HG03025 (cell line): ENCODE measurements around the gene NTNG2.
"Not testable (repeated sequence)": the region's sequence is repeated elsewhere in the genome, so short reads cannot be mapped to it uniquely, and the experiment has no call there.

ENCODE experiments used
- ATAC-seq: cut with Tn5 transposase; IDR thresholded peaks from one replicate; pipeline ENCODE4 v1.9.1; 2021; ENCODE audit warnings: mild to moderate bottlenecking, moderate library complexity; ENCODE audit not compliant: unreplicated experiment, low FRiP score

NTNG2 gene, protein sequence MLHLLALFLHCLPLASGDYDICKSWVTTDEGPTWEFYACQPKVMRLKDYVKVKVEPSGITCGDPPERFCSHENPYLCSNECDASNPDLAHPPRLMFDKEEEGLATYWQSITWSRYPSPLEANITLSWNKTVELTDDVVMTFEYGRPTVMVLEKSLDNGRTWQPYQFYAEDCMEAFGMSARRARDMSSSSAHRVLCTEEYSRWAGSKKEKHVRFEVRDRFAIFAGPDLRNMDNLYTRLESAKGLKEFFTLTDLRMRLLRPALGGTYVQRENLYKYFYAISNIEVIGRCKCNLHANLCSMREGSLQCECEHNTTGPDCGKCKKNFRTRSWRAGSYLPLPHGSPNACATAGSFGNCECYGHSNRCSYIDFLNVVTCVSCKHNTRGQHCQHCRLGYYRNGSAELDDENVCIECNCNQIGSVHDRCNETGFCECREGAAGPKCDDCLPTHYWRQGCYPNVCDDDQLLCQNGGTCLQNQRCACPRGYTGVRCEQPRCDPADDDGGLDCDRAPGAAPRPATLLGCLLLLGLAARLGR

DNA sequence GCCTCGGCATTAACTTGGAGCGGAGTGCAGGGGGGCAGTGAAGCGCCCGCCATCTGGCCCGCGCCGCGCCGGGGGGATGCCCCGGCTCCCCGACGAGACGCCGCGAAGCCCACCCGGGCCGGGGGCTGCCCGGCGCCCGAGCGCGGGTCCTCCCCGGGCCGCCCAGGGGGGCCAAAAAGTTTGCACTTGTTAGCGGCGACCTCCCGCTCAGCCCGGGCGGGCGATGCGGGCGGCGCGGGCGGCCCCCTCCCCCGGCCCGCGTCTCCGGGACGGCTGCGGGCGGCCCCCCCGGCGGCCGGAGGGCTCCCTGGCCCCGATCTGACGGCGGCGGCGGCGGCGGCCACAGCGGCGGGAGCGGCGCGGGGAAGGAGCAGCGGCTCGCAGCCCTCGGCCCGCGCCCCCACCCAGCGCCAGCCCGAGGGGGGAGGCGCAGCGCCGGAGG is at the start of gene NTNG2:
Gene NTNG2, plus strand, starts transcription at position 316 of the 442 bp plus-strand sequence. CDS start 4,774 bp downstream, outside the sequence.
- ATAC-seq, result no peak

DNA sequence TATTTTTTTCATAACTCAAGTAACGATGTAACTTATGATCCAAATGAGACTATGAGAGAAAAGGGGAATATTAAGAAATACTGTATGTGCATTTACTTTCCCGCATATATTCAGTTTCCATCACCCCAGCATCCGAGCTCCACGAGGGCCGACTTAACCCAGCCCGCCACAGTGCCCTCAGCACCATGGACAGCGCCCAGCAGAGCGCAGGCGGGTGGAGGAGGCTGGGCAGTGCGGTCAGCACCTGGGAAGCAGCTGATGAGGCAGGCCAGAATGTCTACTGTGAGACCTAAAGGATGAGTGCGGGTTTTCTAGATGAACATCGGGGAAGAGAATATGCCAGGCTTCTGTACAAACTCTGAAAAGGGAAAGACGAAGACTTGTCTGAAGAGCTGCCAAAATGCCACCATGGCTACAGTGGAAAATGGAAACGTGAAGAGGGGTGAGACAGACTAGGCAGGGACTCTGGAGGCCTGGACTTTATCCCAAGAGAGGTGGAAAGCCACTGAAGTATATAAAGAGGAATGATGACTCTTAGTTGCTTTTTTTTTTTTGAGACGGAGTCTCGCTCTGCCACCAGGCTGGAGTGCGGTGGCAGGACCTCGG is 47.7 kb upstream of the NTNG2 start:
- ATAC-seq, result no peak

GRCh38 chr9:132116583-132116982 is 45.3 kb upstream of the NTNG2 start:
- no peak for ATAC-seq

DNA sequence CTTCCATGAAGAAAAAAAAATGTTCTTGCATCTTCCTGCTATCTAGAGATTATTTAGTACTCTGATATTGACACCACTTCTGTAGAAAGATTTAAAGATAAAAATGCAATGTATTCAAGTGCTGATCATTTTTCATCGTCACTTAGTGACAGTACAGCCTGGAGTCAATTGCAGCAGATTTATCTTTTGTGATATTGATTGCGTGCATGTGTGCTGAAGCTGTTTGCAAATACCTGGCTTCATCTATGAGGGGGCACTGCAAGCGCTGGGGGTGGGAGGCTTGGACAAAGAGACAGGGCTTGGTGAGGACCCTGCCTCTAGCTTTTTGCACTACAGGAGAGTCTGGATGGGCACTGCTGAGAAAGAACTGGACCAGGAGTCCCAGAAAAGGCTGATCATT is 44.2 kb upstream of the NTNG2 start:
- no peak for ATAC-seq

DNA sequence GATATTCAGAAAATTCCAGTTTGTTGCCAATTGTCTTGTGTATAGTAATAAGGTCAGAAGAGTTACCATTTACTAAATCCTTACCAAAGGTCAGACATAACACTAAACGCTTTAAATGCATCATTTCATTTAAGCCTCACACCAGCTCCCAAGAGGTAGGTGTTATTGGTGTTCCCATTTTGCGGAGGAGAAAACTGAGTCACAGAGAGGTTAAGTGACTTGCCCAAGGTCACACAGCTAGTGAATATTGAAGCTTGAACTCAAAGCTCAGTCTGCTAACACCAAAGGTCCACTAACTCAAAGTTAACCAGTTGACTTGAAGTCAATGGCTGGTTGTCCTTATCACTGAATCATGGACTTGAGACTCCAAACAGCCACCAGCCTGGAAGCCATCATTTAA is 40.8 kb upstream of the NTNG2 start:
- no peak for ATAC-seq

GRCh38 chr9:132124800-132125199 is 37.1 kb upstream of the NTNG2 start:
- ATAC-seq, result no peak

- ATAC-seq, result no peak
These were observed 36.5 kb upstream of the NTNG2 start for GRCh38 chr9:132125361-132125760.

DNA sequence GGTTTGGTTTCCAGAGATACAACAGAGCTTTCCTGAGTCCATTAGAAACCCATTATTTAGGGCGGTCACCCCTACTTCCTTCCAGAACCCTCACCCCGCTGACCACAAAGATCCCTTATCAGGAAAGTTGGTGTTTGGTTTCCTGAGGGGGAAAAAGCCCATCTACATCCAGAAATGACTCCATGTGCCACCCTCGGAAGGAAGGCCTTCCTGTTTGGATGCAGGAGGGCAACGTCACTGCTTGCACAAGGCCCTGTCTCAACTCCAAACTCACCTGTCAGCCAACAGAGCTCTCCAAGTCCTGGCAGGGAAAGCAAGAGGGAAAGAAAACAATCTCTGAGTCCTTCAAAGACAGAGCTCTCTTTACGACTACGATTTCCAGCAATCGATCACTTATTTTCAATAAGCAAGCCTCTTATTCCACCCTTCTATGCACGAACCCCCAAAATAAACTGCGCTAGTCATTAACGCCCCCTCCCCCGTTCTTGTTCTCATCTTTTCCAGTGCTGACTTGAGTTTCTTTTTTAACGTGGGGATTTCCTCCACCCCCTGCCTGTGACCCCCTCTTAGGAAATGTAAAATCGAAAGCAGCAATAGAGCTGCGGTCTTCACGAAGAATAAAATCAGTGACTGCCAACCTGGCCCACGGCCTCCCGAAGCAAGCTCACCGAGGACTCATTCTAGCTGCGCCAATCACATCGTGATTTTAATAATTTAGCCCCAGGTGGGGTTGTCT is 35.7 kb upstream of the NTNG2 start:
- ATAC-seq, result no peak

DNA sequence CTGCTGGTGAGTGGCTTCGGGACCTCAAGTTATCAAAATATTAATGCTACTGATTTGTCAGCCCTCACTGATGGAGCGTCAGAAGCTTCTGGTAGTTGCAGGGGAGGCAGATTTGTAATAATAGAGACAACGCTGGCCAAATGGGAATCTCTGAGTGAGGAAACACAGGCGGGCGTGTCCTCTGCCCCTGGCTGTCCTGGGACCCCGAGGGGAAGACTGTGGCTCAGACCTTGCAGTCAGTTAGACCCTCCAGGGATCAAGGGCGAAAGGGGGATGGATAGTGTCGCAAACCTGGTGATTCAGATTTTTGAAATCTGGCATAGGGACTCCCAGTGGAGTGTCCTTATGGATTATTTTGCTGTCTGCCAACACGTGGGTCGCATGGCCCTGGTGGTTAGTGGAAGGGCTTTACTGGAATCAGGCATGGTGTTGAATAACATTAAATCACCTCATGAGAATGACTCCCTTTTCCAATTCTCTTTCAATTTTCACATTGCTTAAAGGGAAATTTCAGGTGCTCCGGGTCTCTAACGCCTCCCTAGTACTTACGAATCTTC is 35.1 kb upstream of the NTNG2 start:
- ATAC-seq, result no peak

DNA sequence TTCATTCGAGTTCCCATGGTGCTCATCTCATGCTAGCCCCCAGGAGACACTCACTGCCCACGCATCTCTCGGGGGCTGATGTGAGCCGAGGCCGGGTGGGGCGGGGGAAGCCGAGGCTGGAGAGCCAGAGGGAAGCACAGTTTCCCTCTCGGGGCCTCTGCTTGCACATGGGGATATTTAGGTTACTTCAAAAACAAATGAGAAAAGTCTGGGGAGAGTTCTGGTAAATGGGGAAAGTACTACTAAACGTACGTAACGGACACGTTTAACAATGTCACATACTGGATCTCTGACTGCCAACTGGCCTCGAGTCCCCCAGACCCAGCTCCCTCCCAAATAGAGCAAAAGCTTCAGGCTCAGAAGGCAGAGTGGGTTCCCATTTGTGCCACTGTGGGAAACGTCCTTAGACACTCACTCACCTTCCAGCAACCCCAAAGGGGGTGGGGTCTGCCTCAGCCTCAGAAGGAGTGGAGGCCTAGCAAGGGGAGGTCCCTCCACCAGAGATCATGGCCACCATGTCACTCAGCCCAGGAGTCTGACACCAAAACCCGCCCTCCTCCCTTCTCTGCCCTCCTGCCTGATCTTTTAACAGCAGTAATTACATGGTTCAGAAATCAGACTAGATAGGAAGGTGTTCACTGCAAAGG is 33.8 kb upstream of the NTNG2 start:
- ATAC-seq, result no peak

DNA sequence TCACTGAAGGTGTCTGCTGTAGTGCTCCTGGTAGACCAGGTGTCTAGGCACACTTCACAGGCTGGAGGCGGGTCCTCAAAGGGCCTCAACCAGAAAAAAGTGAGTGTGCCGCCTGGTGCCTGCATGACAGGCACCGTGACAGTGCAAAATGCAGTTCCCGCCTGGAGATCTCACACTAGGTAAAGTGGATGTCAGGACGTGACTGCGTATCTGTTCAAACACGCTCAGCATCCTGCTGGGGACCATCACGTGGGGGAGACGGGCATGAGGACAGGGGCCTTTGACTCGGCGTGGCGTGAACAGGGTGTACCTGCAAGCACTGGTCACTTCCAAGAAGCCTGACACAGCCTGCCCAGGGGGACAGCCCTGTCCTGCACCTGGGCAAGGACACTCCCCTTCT is 32.3 kb upstream of the NTNG2 start:
- no peak for ATAC-seq

DNA sequence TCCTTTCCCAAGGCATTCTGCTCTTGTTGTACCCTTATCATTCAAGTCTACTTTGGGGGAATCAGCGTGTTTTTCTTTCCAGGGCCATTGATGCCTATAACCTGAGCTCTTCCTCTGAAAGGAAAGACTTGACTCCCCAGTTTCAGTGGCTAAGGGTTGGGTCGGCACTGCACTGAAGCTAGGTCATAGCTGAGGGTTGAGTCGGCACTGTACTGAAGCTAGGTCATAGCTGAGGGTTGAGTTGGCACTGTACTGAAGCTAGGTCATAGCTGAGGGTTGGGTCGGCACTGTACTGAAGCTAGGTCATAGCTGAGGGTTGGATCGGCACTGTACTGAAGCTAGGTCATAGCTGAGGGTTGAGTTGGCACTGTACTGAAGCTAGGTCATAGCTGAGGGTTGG is 27.8 kb upstream of the NTNG2 start:
- ATAC-seq, result not testable (repeated sequence)

GRCh38 chr9:132135456-132135855 is 26.4 kb upstream of the NTNG2 start:
- no peak for ATAC-seq

DNA sequence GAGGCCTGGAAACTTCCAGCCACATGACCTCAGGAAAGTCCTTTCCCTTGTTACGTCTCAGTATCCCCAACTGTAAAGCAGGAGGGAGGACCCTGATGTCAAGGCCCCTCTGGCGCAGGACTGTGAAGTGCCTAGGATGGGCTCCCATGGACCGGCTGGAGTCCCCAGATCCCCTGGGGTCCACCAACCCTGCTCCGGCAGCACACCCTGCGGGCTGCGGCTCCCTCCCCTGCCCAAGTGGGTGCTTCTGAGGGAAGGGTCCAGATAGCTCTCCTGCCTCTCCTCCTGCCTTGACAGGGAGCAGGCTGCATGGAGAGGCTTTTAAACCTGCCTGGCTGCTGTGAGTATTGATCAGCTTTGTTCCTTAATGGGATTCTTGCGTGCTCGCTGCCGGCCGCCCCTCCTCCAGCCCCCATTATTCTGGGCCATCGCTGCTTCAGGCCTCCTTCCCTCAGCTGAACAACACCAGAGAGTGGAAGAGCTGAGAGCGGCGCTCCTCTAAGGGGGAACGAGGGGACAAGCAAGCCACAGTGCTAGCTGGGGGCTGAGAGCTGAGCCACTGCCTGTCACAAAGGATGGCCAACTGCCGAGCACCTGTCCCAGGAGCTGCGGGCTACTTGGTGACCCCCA is 25.6 kb upstream of the NTNG2 start:
- no peak for ATAC-seq

GRCh38 chr9:132141344-132141947 is 20.4 kb upstream of the NTNG2 start:
- no peak for ATAC-seq

DNA sequence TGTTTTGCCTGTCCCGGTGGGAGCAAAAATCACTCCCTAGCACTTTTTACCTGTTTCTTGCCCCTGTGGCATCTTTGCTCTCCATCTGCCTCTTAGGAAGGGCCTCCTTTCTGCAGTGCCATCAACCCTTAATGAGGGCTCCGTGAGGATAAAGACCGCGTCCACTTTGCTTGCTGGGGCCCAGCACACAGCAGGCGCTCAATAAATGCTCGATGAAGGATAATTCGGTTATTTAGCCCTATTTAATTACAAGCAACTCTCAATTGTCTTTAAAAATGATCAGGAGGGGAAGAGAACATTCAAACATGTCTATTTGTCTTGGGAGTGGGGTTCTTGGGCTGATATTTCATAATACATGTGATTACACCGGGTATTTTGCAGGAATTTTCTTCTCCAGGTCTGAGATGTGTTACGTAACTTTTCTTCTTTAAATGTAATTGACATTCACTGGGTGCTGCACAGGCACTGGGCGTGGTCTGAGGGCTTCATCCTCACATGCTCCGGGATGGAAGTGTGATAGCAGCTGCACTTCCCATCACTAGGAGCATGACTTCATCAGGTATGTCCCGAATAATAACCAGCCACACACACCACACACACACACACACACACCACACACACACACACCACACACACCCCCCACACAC is 19.8 kb upstream of the NTNG2 start:
- ATAC-seq, result no peak

- ATAC-seq, result no peak
These were observed 18.9 kb upstream of the NTNG2 start for GRCh38 chr9:132142924-132143323.

GRCh38 chr9:132143359-132143758 is 18.5 kb upstream of the NTNG2 start:
- ATAC-seq, result no peak
